Liver (tissue), 9 donors: ENCODE data around the gene PLG. TPM values are rescaled to one million over a fixed set of nuclear protein-coding genes. Genes with fewer than 3 reads are reported as not detected.
A peak's percentile ranks its signal among the peaks of the same experiment; 100 is the strongest.
"Not testable (repeated sequence)": the region's sequence is repeated elsewhere in the genome, so short reads cannot be mapped to it uniquely, and the experiment has no call there.

ENCODE experiments used
- DNase-seq: peaks from one replicate; pipeline ENCODE4 v3.0.0-alpha.2; 2017; ENCODE audit warnings: low spot score
- H3K27ac ChIP-seq, 2 donors: one replicate each; pipeline ENCODE4 v1.7.0; 2013; ENCODE audit warnings: inconsistent platforms in 2 of 2, low read length in 2 of 2, control low read depth in 1 of 2, low read depth in 1 of 2, mild to moderate bottlenecking in 1 of 2
- H3K27me3 ChIP-seq, 4 donors: one replicate each; pipeline versions ENCODE4 v1.6.1 to v1.7.0; 2013; ENCODE audit warnings: low read length in 3 of 4, inconsistent platforms in 1 of 4, mild to moderate bottlenecking in 1 of 4, moderate library complexity in 1 of 4; ENCODE audit not compliant: control insufficient read depth in 4 of 4, insufficient read depth in 4 of 4
- H3K36me3 ChIP-seq, 4 donors: one replicate each; pipeline versions ENCODE4 v1.6.1 to v1.7.0; 2013; ENCODE audit warnings: low read length in 3 of 4, mild to moderate bottlenecking in 3 of 4, low read depth in 1 of 4, moderate library complexity in 1 of 4; ENCODE audit not compliant: control insufficient read depth in 4 of 4, insufficient read depth in 3 of 4
- H3K4me1 ChIP-seq, 4 donors: one replicate each; pipeline versions ENCODE4 v1.6.1 to v1.7.0; 2013; ENCODE audit warnings: low read length in 3 of 4, mild to moderate bottlenecking in 3 of 4, moderate library complexity in 1 of 4; ENCODE audit not compliant: control insufficient read depth in 4 of 4, insufficient read depth in 4 of 4
- H3K4me3 ChIP-seq, 3 donors: one replicate each; pipeline versions ENCODE4 v1.6.1 to v1.7.0; 2013; ENCODE audit warnings: low read length in 3 of 3, control low read depth in 1 of 3, low read depth in 1 of 3, mild to moderate bottlenecking in 1 of 3
- H3K9ac ChIP-seq, 2 donors: one replicate each; pipeline ENCODE4 v1.7.0; 2013; ENCODE audit warnings: low read length in 2 of 2, mild to moderate bottlenecking in 2 of 2, moderate library complexity in 2 of 2, control low read depth in 1 of 2, low read depth in 1 of 2
- H3K9me3 ChIP-seq, 4 donors: one replicate each; pipeline versions ENCODE4 v1.6.1 to v1.7.0; 2013; ENCODE audit warnings: low read length in 3 of 4; ENCODE audit not compliant: control insufficient read depth in 4 of 4
- EGR1 ChIP-seq, 2 donors: IDR thresholded peaks; 2 replicates each; pipeline ENCODE4 v1.6.1; 2016 to 2018; ENCODE audit warnings: antibody characterized with exemption in 2 of 2, low read depth in 2 of 2
- FOXA1 ChIP-seq: IDR thresholded peaks from 2 replicates; pipeline ENCODE4 v1.6.1; 2016; ENCODE audit warnings: antibody characterized with exemption
- GABPA ChIP-seq, 2 donors: IDR thresholded peaks in 1 of 2; conservative IDR thresholded peaks in 1 of 2; 2 replicates each; pipeline ENCODE4 v1.6.1; 2016; ENCODE audit warnings: antibody characterized with exemption in 2 of 2, mild to moderate bottlenecking in 1 of 2, moderate library complexity in 1 of 2
- HNF4A ChIP-seq, 2 donors: conservative IDR thresholded peaks; 2 replicates each; pipeline ENCODE4 v1.6.1; 2016; ENCODE audit warnings: antibody characterized with exemption in 2 of 2, mild to moderate bottlenecking in 2 of 2
- JUND ChIP-seq, 2 donors: IDR thresholded peaks; 2 replicates each; pipeline ENCODE4 v1.6.1; 2016; ENCODE audit warnings: antibody characterized with exemption in 2 of 2
- NR2F2 ChIP-seq: IDR thresholded peaks from 2 replicates; pipeline ENCODE4 v1.6.1; 2016; ENCODE audit warnings: antibody characterized with exemption
- RXRA ChIP-seq, 2 donors: IDR thresholded peaks; 2 replicates each; pipeline ENCODE4 v1.6.1; 2017 to 2018; ENCODE audit warnings: antibody characterized with exemption in 2 of 2, mild to moderate bottlenecking in 1 of 2
- SP1 ChIP-seq: IDR thresholded peaks from 2 replicates; pipeline ENCODE4 v1.6.1; 2018; ENCODE audit warnings: antibody characterized with exemption, mild to moderate bottlenecking
- TAF1 ChIP-seq: conservative IDR thresholded peaks from 2 replicates; pipeline ENCODE4 v1.6.1; 2016; ENCODE audit warnings: antibody characterized with exemption, mild to moderate bottlenecking
- YY1 ChIP-seq: IDR thresholded peaks from 2 replicates; pipeline ENCODE4 v1.6.1; 2016; ENCODE audit warnings: antibody characterized with exemption, mild to moderate bottlenecking
- whole genome bisulfite sequencing: extraction: QIAGEN DNeasy Blood & Tissue Kit; methylation state at CpG from one replicate; pipeline ENCODE4 v1.1.7; 2013; 5-methylcytosine and 5-hydroxymethylcytosine counted together
- polyA plus RNA-seq, 2 donors: library from polyadenylated mRNA; stranded (reverse) in 1 of 2; unstranded in 1 of 2; fragments of 200-250 nt in 1 of 2; fragments of >200 nt in 1 of 2; fragmentation: Nextera tagmentation in 1 of 2; extraction: Ambion mirVana in 1 of 2; gene quantifications; one replicate each; pipeline versions ENCODE4 v1.2.1 to v1.2.3, GENCODE V29; 2013 to 2015
- total RNA-seq, 2 donors: library from RNA; depleted of rRNA; stranded (reverse); fragments of >200 nt; gene quantifications; one replicate each; pipeline ENCODE4 v1.2.3, GENCODE V29; 2014
- TF ChIP-seq, protein P1 (sequence below): IDR thresholded peaks from 2 replicates; pipeline ENCODE4 v1.6.1; 2016; ENCODE audit warnings: antibody characterized with exemption, mild to moderate bottlenecking
- TF ChIP-seq, protein P2 (sequence below): IDR thresholded peaks from 2 replicates; pipeline ENCODE4 v1.6.1; 2016; ENCODE audit warnings: antibody characterized with exemption
- TF ChIP-seq, protein P3 (sequence below): fragments of 150-350 bp; IDR thresholded peaks from 2 replicates; pipeline ENCODE4 v1.5.1; 2017; ENCODE audit warnings: improper control_type of control experiment, low read depth, low read length; ENCODE audit not compliant: missing input control
- donor health status: healthy.
- donor health status: healthy.
- donor health status: healthy.
- donor health status: healthy.
- donor health status: healthy.

The PLG gene
- total and polyA plus RNA-seq, 4 donors, result 880 to 1,797 (median 1,257) TPM

DNA sequence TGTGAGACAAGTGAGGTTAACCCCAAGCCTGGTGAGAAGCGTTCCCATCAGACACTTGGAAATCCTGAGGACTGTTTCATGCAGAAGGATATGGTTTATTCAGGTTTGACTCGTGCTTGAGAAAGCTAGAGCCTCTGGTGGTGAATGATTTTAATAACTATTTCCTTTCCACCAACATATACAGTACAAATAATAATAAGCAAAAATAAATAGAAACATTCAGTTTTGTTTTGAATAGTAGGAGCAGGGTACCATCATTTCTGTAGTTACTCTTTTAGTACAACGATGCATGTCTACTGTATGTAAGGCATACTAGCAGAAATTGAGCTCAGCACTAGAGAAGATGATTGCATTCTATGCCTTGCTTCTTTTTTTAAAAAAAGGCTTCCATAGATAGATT lies 33.5 kb downstream of the PLG start:
- Histone ChIP-seq H3K4me1 (no peaks in the 10 kb centered on the region), H3K4me3 (no peak overlapping the region), H3K9me3 (no peaks in the 10 kb centered on the region), H3K36me3 (peaks cover 6 to 87% (median 73%) of the 10 kb centered on the region in 4 donors), H3K27me3 (no peaks in the 10 kb centered on the region), H3K27ac (no peak overlapping the region), H3K9ac (no peak overlapping the region)
- TF ChIP-seq TAF1, result no peak
- no peak for TF ChIP-seq HNF4A (conservative IDR thresholded peaks at IDR 0.05)
- TF ChIP-seq, protein P1, sequence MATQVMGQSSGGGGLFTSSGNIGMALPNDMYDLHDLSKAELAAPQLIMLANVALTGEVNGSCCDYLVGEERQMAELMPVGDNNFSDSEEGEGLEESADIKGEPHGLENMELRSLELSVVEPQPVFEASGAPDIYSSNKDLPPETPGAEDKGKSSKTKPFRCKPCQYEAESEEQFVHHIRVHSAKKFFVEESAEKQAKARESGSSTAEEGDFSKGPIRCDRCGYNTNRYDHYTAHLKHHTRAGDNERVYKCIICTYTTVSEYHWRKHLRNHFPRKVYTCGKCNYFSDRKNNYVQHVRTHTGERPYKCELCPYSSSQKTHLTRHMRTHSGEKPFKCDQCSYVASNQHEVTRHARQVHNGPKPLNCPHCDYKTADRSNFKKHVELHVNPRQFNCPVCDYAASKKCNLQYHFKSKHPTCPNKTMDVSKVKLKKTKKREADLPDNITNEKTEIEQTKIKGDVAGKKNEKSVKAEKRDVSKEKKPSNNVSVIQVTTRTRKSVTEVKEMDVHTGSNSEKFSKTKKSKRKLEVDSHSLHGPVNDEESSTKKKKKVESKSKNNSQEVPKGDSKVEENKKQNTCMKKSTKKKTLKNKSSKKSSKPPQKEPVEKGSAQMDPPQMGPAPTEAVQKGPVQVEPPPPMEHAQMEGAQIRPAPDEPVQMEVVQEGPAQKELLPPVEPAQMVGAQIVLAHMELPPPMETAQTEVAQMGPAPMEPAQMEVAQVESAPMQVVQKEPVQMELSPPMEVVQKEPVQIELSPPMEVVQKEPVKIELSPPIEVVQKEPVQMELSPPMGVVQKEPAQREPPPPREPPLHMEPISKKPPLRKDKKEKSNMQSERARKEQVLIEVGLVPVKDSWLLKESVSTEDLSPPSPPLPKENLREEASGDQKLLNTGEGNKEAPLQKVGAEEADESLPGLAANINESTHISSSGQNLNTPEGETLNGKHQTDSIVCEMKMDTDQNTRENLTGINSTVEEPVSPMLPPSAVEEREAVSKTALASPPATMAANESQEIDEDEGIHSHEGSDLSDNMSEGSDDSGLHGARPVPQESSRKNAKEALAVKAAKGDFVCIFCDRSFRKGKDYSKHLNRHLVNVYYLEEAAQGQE, result no peak
- TF ChIP-seq FOXA1, result no peak
- TF ChIP-seq EGR1 (IDR thresholded peaks at IDR 0.05; ENCODE audit: low read depth in 2 of 2), result no peak
- no peak for TF ChIP-seq GABPA (IDR thresholded peaks at IDR 0.05 in 1 of 2, conservative IDR thresholded peaks at IDR 0.05 in 1 of 2)
- no peak for TF ChIP-seq JUND (IDR thresholded peaks at IDR 0.05)
- no peak for TF ChIP-seq YY1
- TF ChIP-seq, protein P2, sequence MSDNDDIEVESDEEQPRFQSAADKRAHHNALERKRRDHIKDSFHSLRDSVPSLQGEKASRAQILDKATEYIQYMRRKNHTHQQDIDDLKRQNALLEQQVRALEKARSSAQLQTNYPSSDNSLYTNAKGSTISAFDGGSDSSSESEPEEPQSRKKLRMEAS, result no peak
- no peak for TF ChIP-seq NR2F2
- no peak for TF ChIP-seq SP1
- TF ChIP-seq, protein P3, sequence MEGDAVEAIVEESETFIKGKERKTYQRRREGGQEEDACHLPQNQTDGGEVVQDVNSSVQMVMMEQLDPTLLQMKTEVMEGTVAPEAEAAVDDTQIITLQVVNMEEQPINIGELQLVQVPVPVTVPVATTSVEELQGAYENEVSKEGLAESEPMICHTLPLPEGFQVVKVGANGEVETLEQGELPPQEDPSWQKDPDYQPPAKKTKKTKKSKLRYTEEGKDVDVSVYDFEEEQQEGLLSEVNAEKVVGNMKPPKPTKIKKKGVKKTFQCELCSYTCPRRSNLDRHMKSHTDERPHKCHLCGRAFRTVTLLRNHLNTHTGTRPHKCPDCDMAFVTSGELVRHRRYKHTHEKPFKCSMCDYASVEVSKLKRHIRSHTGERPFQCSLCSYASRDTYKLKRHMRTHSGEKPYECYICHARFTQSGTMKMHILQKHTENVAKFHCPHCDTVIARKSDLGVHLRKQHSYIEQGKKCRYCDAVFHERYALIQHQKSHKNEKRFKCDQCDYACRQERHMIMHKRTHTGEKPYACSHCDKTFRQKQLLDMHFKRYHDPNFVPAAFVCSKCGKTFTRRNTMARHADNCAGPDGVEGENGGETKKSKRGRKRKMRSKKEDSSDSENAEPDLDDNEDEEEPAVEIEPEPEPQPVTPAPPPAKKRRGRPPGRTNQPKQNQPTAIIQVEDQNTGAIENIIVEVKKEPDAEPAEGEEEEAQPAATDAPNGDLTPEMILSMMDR, result no peak
- no peak for DNase-seq
- 70% methylated on average over 3 of the region's 3 CpGs for WGBS

DNA sequence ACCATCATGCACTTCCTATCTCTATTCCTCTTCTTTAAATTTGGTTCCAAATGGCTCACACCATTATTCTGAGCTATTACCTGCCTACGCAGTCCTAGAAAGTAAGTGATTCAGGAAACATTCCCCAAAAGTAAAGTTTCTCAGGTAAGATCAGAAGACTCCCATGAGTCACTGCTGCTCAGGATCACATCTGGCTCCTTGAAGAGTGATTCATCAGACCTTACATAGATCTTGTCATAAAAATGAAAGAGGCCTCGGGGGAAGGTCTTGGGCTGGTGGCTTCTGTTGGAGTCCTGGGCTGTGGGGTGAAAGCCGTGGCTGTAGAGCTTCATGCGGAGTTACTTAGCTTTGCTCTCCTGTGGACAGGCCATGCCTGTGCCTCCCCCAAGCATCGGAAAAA lies 35.9 kb downstream of the PLG start:
- Histone ChIP-seq H3K9ac (no peak overlapping the region), H3K27ac (no peak overlapping the region), H3K4me3 (no peak overlapping the region), H3K4me1 (no peaks in the 10 kb centered on the region), H3K27me3 (no peaks in the 10 kb centered on the region), H3K36me3 (peaks cover 7 to 76% (median 59%) of the 10 kb centered on the region in 4 donors), H3K9me3 (no peaks in the 10 kb centered on the region)
- no peak for TF ChIP-seq HNF4A (conservative IDR thresholded peaks at IDR 0.05)
- TF ChIP-seq SP1, result no peak
- TF ChIP-seq YY1, result no peak
- WGBS, result 94% methylated on average over 5 of the region's 5 CpGs
- DNase-seq, result no peak

DNA sequence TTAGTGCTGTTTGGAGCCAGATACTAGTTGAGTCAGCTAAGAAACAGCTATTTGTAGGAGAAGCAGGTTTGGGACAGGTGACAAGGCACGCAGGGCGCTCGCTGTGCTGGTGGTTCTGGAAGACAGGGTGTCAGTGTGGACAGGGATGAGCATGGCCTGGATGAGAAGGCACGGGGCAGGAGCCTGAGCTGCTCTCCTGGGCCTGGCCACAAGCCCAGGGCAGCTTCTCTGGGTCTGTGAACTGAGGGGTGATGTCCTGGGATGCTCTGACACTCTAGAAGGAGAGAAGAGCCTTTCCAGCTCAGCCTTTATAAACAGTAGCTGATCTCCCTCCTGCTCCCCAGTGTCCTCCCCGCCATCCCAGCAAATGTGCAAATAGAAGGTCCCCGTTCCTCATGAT lies 37.9 kb downstream of the PLG start:
- no peak overlapping the region for H3K4me3 ChIP-seq
- no peak for TF ChIP-seq EGR1 (IDR thresholded peaks at IDR 0.05; ENCODE audit: low read depth in 2 of 2)
- no peak for TF ChIP-seq FOXA1
- TF ChIP-seq RXRA (IDR thresholded peaks at IDR 0.05), result peak in 1 of 2 donors; percentile 51
- DNase-seq, result no peak
- 78% methylated on average over 6 of the region's 6 CpGs for WGBS
- no peak overlapping the region for H3K27ac ChIP-seq
- peaks cover 5 to 80% (median 55%) of the 10 kb centered on the region in 4 donors for H3K36me3 ChIP-seq
- no peaks in the 10 kb centered on the region for H3K4me1 ChIP-seq
- no peaks in the 10 kb centered on the region for H3K27me3 ChIP-seq
- H3K9ac ChIP-seq, result no peak overlapping the region
- no peaks in the 10 kb centered on the region for H3K9me3 ChIP-seq

DNA sequence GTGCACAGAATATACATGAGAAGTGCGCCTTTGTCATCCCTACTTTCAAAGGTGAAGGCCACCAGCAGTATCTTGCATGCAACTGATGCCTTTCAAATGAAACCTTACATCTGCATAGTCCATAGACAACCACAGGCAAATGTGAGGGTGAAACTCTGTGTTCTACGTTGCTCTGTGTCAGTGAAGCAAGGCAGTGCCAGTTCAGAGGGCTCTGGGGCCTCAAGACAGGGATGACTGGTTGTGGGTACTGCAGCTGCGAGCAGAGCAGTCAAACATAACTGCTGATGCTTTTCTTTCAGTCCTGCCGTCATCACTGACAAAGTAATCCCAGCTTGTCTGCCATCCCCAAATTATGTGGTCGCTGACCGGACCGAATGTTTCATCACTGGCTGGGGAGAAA lies 39.0 kb downstream of the PLG start:
- not testable (repeated sequence) for H3K9me3 ChIP-seq, H3K4me1 ChIP-seq, DNase-seq, H3K4me3 ChIP-seq, H3K27ac ChIP-seq, H3K27me3 ChIP-seq, H3K9ac ChIP-seq
- peaks cover 6 to 81% (median 61%) of the 10 kb centered on the region in 4 donors for H3K36me3 ChIP-seq
- 90% methylated on average over 7 of the region's 7 CpGs for WGBS
